K562 (cell line): ENCODE measurements around the gene TIGD1. TPM values are rescaled to one million over a fixed set of nuclear protein-coding genes. Genes with fewer than 3 reads are reported as not detected.

ENCODE experiments used
- ATAC-seq: fragments of 200-7000 bp; cut with Tn5 transposase; 3 replicates; pipeline ENCODE4 v1.9.1; 2020; ENCODE audit warnings: moderate library complexity
- BruUV-seq: library from RNA; stranded (reverse); fragments of 400-500 nt; replicated peaks from 2 replicates; lab custom pipeline; 2021; lab: Mats Ljungman, UMichigan
- CTCF ChIA-PET: fragments of 300-600 bp; formaldehyde crosslinking; extraction: SDS; loops from one replicate; lab custom pipeline; 2021; ENCODE audit warnings: low intra/inter-chr PET ratio; lab: Yijun Ruan, JAX
- POLR2A ChIA-PET: fragments of 300-600, 350-650 bp; sonication (Branson Sonifier 250); formaldehyde crosslinking; extraction: SDS; loops from one replicate; lab custom pipeline; 2021; ENCODE audit warnings: antibody characterized with exemption, inconsistent platforms; lab: Yijun Ruan, JAX
- DNase-seq, 4 experiments: peaks; one replicate each; pipeline versions ENCODE4 v3.0.0 to v3.0.0-alpha.2; 2011 to 2018; ENCODE audit warnings: low spot score in 3 of 4, mixed read lengths in 3 of 4; ENCODE audit errors: extremely low read depth in 1 of 4
- FAIRE-seq: peaks from 2 replicates; lab custom pipeline; 2011; peaks lifted over from hg19 to GRCh38; lab: Jason Lieb, UNC
- H2AFZ ChIP-seq: 2 replicates; pipeline ENCODE4 v1.6.0; 2011; ENCODE audit warnings: low read depth, low read length, control low read depth, inconsistent platforms
- H3K27ac ChIP-seq: fragments of 200-600 bp; 3 replicates; pipeline ENCODE4 v1.8.0; 2011; ENCODE audit warnings: low read depth, mild to moderate bottlenecking, control low read depth, inconsistent platforms, low read length, moderate library complexity, mixed read lengths; ENCODE audit errors: extremely low read depth
- H3K27me3 ChIP-seq, 2 experiments: fragments of 300-600 bp in 1 of 2; 2 replicates in 1 of 2; 3 replicates in 1 of 2; pipeline versions ENCODE4 v1.6.0 to v1.8.0; 2011; ENCODE audit warnings: inconsistent platforms in 2 of 2, low read length in 2 of 2, mild to moderate bottlenecking in 1 of 2, mixed read lengths in 1 of 2, moderate library complexity in 1 of 2; ENCODE audit not compliant: control insufficient read depth in 2 of 2, insufficient read depth in 2 of 2
- H3K36me3 ChIP-seq: fragments of 300-600 bp; 3 replicates; pipeline ENCODE4 v1.8.0; 2011; ENCODE audit warnings: mild to moderate bottlenecking, low read length, inconsistent platforms; ENCODE audit not compliant: control insufficient read depth, insufficient read depth
- H3K4me1 ChIP-seq, 2 experiments: fragments of 200-600 bp in 1 of 2; replicated peaks in 1 of 2; 2 replicates in 1 of 2; 3 replicates in 1 of 2; pipeline versions ENCODE4 v1.5.1 to v1.8.0; 2011; ENCODE audit warnings: inconsistent platforms in 2 of 2, low read length in 2 of 2, mild to moderate bottlenecking in 1 of 2, mixed read lengths in 1 of 2, moderate library complexity in 1 of 2; ENCODE audit not compliant: control insufficient read depth in 2 of 2, insufficient read depth in 2 of 2
- H3K4me2 ChIP-seq: 2 replicates; pipeline ENCODE4 v1.6.1; 2011; ENCODE audit warnings: low read length, control low read depth, inconsistent platforms, mixed read lengths; ENCODE audit not compliant: insufficient read depth
- H3K4me3 ChIP-seq: fragments of 200-600 bp; sonication (generic), shearing (Covaris generic); 2 replicates; pipeline ENCODE4 v1.5.1; 2016; ENCODE audit warnings: control low read depth, inconsistent platforms
- H3K79me2 ChIP-seq: fragments of 200-600 bp; 3 replicates; pipeline ENCODE4 v1.8.0; 2011; ENCODE audit warnings: low read length, inconsistent platforms; ENCODE audit not compliant: control insufficient read depth, insufficient read depth
- H3K9ac ChIP-seq, 2 experiments: 2 replicates each; pipeline versions ENCODE4 v1.6.0 to v1.6.1; 2011; ENCODE audit warnings: low read depth in 2 of 2, low read length in 2 of 2, control low read depth in 1 of 2, inconsistent platforms in 1 of 2, mild to moderate bottlenecking in 1 of 2, mixed read lengths in 1 of 2; ENCODE audit not compliant: insufficient read depth in 1 of 2
- H3K9me1 ChIP-seq: one replicate; pipeline ENCODE4 v1.6.0; 2011; ENCODE audit warnings: inconsistent platforms, mild to moderate bottlenecking, low read length, moderate library complexity; ENCODE audit not compliant: control insufficient read depth, insufficient read depth
- H3K9me3 ChIP-seq: replicated peaks from 2 replicates; pipeline ENCODE4 v1.5.1; 2011; ENCODE audit warnings: low read depth, low read length, inconsistent platforms; ENCODE audit not compliant: control insufficient read depth, insufficient read depth
- H4K20me1 ChIP-seq: replicated peaks from 2 replicates; pipeline ENCODE4 v1.6.1; 2011; ENCODE audit warnings: low read length, inconsistent platforms, mixed read lengths; ENCODE audit not compliant: control insufficient read depth, insufficient read depth
- COPS2 ChIP-seq: fragments of 450-650 bp; conservative IDR thresholded peaks from 2 replicates; pipeline ENCODE4 v1.6.1; 2016; ENCODE audit warnings: mild to moderate bottlenecking, moderate library complexity
- HLTF ChIP-seq: fragments of 450-650 bp; IDR thresholded peaks from 2 replicates; pipeline ENCODE4 v1.6.1; 2016
- WGBS: fragments of 100-300 bp; shearing (Covaris generic); methylation state at CpG from one replicate; pipeline ENCODE4 v1.1.6; 2016; ENCODE audit warnings: low coverage, mixed read lengths; ENCODE audit not compliant: insufficient coverage; ENCODE audit errors: missing lambda C conversion rate; 5-methylcytosine and 5-hydroxymethylcytosine counted together
- in situ Hi-C: fragments of 300-500 bp; cut with MboI; formaldehyde crosslinking; loops from 4 replicates; pipeline ENCODE4 v1.15.0; 2018; ENCODE audit warnings: inconsistent platforms, mixed read lengths
- intact Hi-C: fragments of 100-400 bp; cut with micrococcal nuclease; formaldehyde crosslinking; loops from 2 replicates; pipeline ENCODE4 v1.14.2; 2022
- polyA plus RNA-seq, 8 experiments: library from polyadenylated mRNA; depleted of rRNA in 4 of 8; stranded (reverse) in 5 of 8; unstranded in 3 of 8; fragments of >200 nt; fragmentation: Nextera tagmentation in 2 of 8; fragmentation: Illumina TruSeq in 1 of 8; extraction: Ambion mirVana in 2 of 8; extraction: Trizol in 1 of 8; gene quantifications; 2 replicates each; pipeline versions ENCODE4 v1.2.1 to v1.2.3, GENCODE V29; 2011 to 2014; ENCODE audit warnings: inconsistent platforms in 1 of 8, missing spikeins in 1 of 8
- total RNA-seq, 7 experiments: library from RNA; depleted of rRNA in 6 of 7; stranded (reverse); fragments of >200 nt in 6 of 7; fragmentation: Illumina TruSeq in 2 of 7; extraction: Trizol in 2 of 7; gene quantifications; 2 replicates each; pipeline versions ENCODE4 v1.2.1 to v1.2.3, GENCODE V29; 2011 to 2021; ENCODE audit warnings: low replicate concordance in 1 of 7
- TF ChIP-seq, protein P1 (sequence below): fragments of 250-450 bp; sonication (Bioruptor Pico); IDR thresholded peaks from 2 replicates; pipeline ENCODE4 v1.8.0; 2021; ENCODE audit warnings: borderline replicate concordance, mild to moderate bottlenecking, moderate library complexity; ENCODE audit not compliant: poor library complexity, severe bottlenecking
- TF ChIP-seq, protein P2 (sequence below): fragments of 450-650 bp; IDR thresholded peaks from 2 replicates; pipeline ENCODE4 v1.6.1; 2016; ENCODE audit warnings: missing biosample characterization, missing genetic modification characterization

The TIGD1 gene
- total and polyA plus RNA-seq, 9 of the 15 experiments (the other 6 are each of a cell fraction or from before 2014, with no cell fraction given) = 2.0 to 10.1 (median 6.6) TPM

DNA sequence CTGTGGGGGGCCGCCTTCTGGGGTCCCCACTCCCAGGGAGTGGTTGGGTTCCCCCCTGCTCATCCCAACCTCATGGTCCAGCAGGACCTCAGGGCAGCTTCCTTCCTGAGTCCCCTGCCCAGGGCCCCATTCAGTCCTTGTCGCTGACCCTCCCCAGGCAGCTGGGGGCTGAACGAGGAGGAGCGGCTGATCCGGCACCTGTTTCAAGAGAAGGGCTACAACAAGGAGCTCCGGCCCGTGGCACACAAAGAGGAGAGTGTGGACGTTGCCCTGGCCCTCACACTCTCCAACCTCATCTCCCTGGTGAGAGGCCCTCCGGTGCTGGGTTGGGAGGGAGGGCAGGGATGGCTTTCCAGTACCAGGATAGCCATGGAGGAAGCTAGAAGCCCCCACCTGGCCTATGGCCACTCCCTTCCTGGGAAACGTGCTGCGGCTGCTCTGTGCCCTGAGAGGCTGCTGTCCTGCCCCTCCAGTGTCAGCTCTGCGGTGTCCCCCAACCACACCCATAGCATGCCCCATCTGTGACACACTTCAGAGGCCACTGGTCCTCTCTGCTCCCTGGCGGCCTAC is 23.9 kb downstream of the TIGD1 start:
- Histone ChIP-seq H3K27me3 (peaks cover 0 to 51% of the 10 kb centered on the region in 2 experiments; a peak in 2 of 5 replicates), H2AFZ (no peak overlapping the region), H4K20me1 (no peaks in the 10 kb centered on the region), H3K9ac (no peak overlapping the region), H3K4me2 (no peak overlapping the region), H3K79me2 (no peaks in the 10 kb centered on the region), H3K9me1 (no peaks in the 10 kb centered on the region), H3K4me1 (peaks cover 0 to 30% of the 10 kb centered on the region in 2 experiments; a peak in 2 of 5 replicates), H3K4me3 (no peak overlapping the region), H3K9me3 (no peaks in the 10 kb centered on the region), H3K36me3 (no peaks in the 10 kb centered on the region), H3K27ac (no peak overlapping the region)
- BruUV-seq = no TSS peak
- in situ Hi-C loops = no loop called here
- DNase-seq (no peak), FAIRE-seq (no peak), ATAC-seq (no peak)
- CTCF ChIA-PET = no interaction called here
- WGBS = 3% methylated on average over 7 of the region's 13 CpGs
- intact Hi-C loops = no loop called here
- TF ChIP-seq COPS2 (no peak), HLTF (no peak)
- TF ChIP-seq, protein P1, sequence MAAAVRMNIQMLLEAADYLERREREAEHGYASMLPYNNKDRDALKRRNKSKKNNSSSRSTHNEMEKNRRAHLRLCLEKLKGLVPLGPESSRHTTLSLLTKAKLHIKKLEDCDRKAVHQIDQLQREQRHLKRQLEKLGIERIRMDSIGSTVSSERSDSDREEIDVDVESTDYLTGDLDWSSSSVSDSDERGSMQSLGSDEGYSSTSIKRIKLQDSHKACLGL = no peak
- TF ChIP-seq, protein P2, sequence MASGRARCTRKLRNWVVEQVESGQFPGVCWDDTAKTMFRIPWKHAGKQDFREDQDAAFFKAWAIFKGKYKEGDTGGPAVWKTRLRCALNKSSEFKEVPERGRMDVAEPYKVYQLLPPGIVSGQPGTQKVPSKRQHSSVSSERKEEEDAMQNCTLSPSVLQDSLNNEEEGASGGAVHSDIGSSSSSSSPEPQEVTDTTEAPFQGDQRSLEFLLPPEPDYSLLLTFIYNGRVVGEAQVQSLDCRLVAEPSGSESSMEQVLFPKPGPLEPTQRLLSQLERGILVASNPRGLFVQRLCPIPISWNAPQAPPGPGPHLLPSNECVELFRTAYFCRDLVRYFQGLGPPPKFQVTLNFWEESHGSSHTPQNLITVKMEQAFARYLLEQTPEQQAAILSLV (tag) = no peak
- POLR2A ChIA-PET = interaction anchor here (0.5 kb wide), 1 partner anchor 475 kb away, joined by 4 read pairs; no protein-coding TSS in a partner anchor
